SIG-M5 treated with dmso at 0.1 percent for 504 hours (cell line): Measurements from ENCODE around the gene RTN4RL2.

Experiments
- DNase-seq: peaks from one replicate; lab custom pipeline; 2025; ENCODE audit not compliant: unreplicated experiment; lab: John Stamatoyannopoulos, UW

RTN4RL2 gene

GRCh38 chr11:57461841-57462489 is 1.6 kb downstream of the RTN4RL2 start:
- DNase-seq = no peak

GRCh38 chr11:57462597-57462996 is 2.3 kb downstream of the RTN4RL2 start:
- DNase-seq = no peak

- DNase-seq = no peak
Observed at GRCh38 chr11:57463671-57464538, 3.6 kb downstream of the RTN4RL2 start.

- DNase-seq = no peak
Observed at GRCh38 chr11:57464539-57465181, 4.3 kb downstream of the RTN4RL2 start.

- DNase-seq = no peak
Observed at GRCh38 chr11:57466680-57467079, 6.4 kb downstream of the RTN4RL2 start.

- no peak for DNase-seq
Observed at GRCh38 chr11:57467508-57468157, 7.3 kb downstream of the RTN4RL2 start.

- DNase-seq = no peak
Observed at GRCh38 chr11:57468276-57468675, 7.9 kb downstream of the RTN4RL2 start.

- DNase-seq = no peak
Observed at GRCh38 chr11:57469268-57469667, 8.9 kb downstream of the RTN4RL2 start.

- DNase-seq = no peak
Observed at GRCh38 chr11:57471496-57471895, 11.2 kb downstream of the RTN4RL2 start.

- DNase-seq = peak; percentile 91
Observed at GRCh38 chr11:57473285-57473841, 13.0 kb downstream of the RTN4RL2 start.

- peak; percentile 81 for DNase-seq
Observed at GRCh38 chr11:57474017-57474802, 13.9 kb downstream of the RTN4RL2 start.

GRCh38 chr11:57474803-57475115 is 14.4 kb downstream of the RTN4RL2 start:
- no peak for DNase-seq

- no peak for DNase-seq
Observed at GRCh38 chr11:57475191-57475590, 14.9 kb downstream of the RTN4RL2 start.

- DNase-seq = no peak
Observed at GRCh38 chr11:57475671-57476046, 15.3 kb downstream of the RTN4RL2 start.

- DNase-seq = no peak
Observed at GRCh38 chr11:57476047-57476756, 15.9 kb downstream of the RTN4RL2 start.

GRCh38 chr11:57476757-57477506 is 16.6 kb downstream of the RTN4RL2 start:
- no peak for DNase-seq

GRCh38 chr11:57477507-57478189 is 17.3 kb downstream of the RTN4RL2 start:
- DNase-seq = no peak

GRCh38 chr11:57479021-57479663 is 18.8 kb downstream of the RTN4RL2 start:
- no peak for DNase-seq
